Loucy (cell line): ENCODE data around the gene MLF2.

Experiments
- H2AFZ ChIP-seq: fragments of 200-600 bp; sonication (generic); 2 replicates; pipeline ENCODE4 v1.6.0; 2016; ENCODE audit warnings: antibody characterized with exemption, mild to moderate bottlenecking, low read length, moderate library complexity
- H3F3A ChIP-seq: fragments of 200-600 bp; 2 replicates; pipeline ENCODE4 v1.6.0; 2016; ENCODE audit warnings: antibody characterized with exemption, low read depth, mild to moderate bottlenecking
- H3K27me3 ChIP-seq: fragments of 200-600 bp; sonication (generic); 2 replicates; pipeline ENCODE4 v1.6.1; 2014; ENCODE audit warnings: low read length, mild to moderate bottlenecking; ENCODE audit not compliant: insufficient read depth, poor library complexity, severe bottlenecking
- H3K36me3 ChIP-seq: fragments of 200-600 bp; sonication (generic); 2 replicates; pipeline ENCODE4 v1.6.1; 2016; ENCODE audit warnings: low read length; ENCODE audit not compliant: insufficient read depth
- H3K4me1 ChIP-seq: fragments of 200-600 bp; sonication (generic); 2 replicates; pipeline ENCODE4 v1.5.1; 2014; ENCODE audit warnings: low read length, mild to moderate bottlenecking; ENCODE audit not compliant: insufficient read depth, poor library complexity, severe bottlenecking
- H3K4me2 ChIP-seq: fragments of 200-600 bp; sonication (generic); 2 replicates; pipeline ENCODE4 v1.6.0; 2014; ENCODE audit warnings: antibody characterized with exemption, low read length, low read depth, mild to moderate bottlenecking; ENCODE audit not compliant: poor library complexity, severe bottlenecking
- H3K4me3 ChIP-seq: fragments of 200-600 bp; sonication (generic); 2 replicates; pipeline ENCODE4 v1.5.1; 2014; ENCODE audit warnings: low read length, mild to moderate bottlenecking, mixed read lengths; ENCODE audit not compliant: poor library complexity, severe bottlenecking
- H3K79me2 ChIP-seq: fragments of 200-600 bp; sonication (generic); 2 replicates; pipeline ENCODE4 v1.6.1; 2014; ENCODE audit warnings: low read length; ENCODE audit not compliant: insufficient read depth
- H3K9ac ChIP-seq: fragments of 200-600 bp; sonication (generic); 2 replicates; pipeline ENCODE4 v1.6.0; 2014; ENCODE audit warnings: mild to moderate bottlenecking, low read depth, low read length, moderate library complexity; ENCODE audit not compliant: poor library complexity, severe bottlenecking
- H3K9me2 ChIP-seq: fragments of 200-600 bp; sonication (generic); replicated peaks from 2 replicates; pipeline ENCODE4 v1.6.1; 2016; ENCODE audit warnings: low read depth, low read length, mixed read lengths
- H3K9me3 ChIP-seq: fragments of 200-600 bp; sonication (generic); 2 replicates; pipeline ENCODE4 v1.6.1; 2014; ENCODE audit warnings: mild to moderate bottlenecking, antibody characterized with exemption, low read length, low read depth; ENCODE audit not compliant: insufficient read depth
- H4K20me1 ChIP-seq: fragments of 200-600 bp; sonication (generic); 2 replicates; pipeline ENCODE4 v1.6.0; 2014; ENCODE audit warnings: antibody characterized with exemption, low read length, mild to moderate bottlenecking; ENCODE audit not compliant: insufficient read depth, poor library complexity, severe bottlenecking
- EZH2phosphoT487 ChIP-seq: fragments of 200-600 bp; IDR thresholded peaks from 2 replicates; pipeline ENCODE4 v1.6.1; 2018; ENCODE audit warnings: antibody characterized with exemption, mild to moderate bottlenecking, moderate library complexity, borderline replicate concordance
- TF ChIP-seq, protein P1 (sequence below): fragments of 200-600 bp; sonication (generic); conservative IDR thresholded peaks from 2 replicates; pipeline ENCODE4 v1.5.1; 2014; ENCODE audit warnings: mild to moderate bottlenecking, antibody characterized with exemption, low read length

The MLF2 gene

DNA sequence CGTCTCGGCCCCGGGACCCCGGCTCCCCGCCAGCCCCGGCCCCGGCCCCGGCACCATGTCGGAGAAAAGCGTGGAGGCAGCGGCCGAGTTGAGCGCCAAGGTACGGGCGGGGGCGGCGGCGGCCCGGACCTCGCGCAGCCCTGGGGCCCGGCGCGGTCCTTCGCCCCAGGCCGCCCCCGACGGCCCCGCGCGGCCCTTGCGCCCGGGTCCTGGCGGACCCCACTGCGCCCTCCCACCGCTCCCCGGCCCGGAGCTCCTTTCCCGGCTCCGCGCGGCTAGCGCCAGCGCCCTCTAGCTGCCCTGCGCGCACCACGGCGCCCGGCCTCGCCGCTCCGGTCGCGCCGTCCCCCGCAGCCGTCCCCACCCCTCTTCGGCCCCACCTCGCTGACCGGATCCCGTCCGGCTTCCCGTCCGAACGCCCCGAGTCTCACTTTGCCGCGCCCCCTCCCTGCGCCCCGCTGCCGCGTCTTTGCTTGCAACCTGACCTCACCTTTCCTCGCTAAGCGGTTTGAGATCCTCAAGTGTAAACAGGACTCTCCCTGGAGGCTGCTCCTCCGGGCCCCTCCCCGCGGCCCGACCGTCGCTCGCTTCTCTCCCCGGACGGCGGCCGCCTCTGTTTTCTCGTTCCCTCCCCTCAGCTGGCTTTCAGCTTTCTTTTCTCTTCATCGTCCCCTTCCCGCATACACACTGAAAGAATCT lies 13.9 kb upstream of the MLF2 start:
- H3K4me3 ChIP-seq, result peak overlapping the region; percentile 73
- H3K4me2 ChIP-seq, result peak overlapping the region; percentile 93
- peaks cover 42% of the 10 kb centered on the region for H3K79me2 ChIP-seq
- H4K20me1 ChIP-seq, result peaks cover 19% of the 10 kb centered on the region
- H3K9me2 ChIP-seq, result no peaks in the 10 kb centered on the region
- H2AFZ ChIP-seq, result peak overlapping the region; percentile 74
- no peaks in the 10 kb centered on the region for H3K27me3 ChIP-seq
- 0 out of 2 replicates have a peak, but pooled peaks cover 5% of the 10 kb centered on the region for H3F3A ChIP-seq
- H3K36me3 ChIP-seq, result peaks cover 3% of the 10 kb centered on the region; the same call in 1 of the 2 replicates
- peak overlapping the region; percentile 72 for H3K9ac ChIP-seq
- H3K9me3 ChIP-seq, result no peaks in the 10 kb centered on the region
- H3K4me1 ChIP-seq, result peaks cover 47% of the 10 kb centered on the region
- TF ChIP-seq, protein P1, sequence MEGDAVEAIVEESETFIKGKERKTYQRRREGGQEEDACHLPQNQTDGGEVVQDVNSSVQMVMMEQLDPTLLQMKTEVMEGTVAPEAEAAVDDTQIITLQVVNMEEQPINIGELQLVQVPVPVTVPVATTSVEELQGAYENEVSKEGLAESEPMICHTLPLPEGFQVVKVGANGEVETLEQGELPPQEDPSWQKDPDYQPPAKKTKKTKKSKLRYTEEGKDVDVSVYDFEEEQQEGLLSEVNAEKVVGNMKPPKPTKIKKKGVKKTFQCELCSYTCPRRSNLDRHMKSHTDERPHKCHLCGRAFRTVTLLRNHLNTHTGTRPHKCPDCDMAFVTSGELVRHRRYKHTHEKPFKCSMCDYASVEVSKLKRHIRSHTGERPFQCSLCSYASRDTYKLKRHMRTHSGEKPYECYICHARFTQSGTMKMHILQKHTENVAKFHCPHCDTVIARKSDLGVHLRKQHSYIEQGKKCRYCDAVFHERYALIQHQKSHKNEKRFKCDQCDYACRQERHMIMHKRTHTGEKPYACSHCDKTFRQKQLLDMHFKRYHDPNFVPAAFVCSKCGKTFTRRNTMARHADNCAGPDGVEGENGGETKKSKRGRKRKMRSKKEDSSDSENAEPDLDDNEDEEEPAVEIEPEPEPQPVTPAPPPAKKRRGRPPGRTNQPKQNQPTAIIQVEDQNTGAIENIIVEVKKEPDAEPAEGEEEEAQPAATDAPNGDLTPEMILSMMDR, result peak; percentile 59
- no peak for TF ChIP-seq EZH2phosphoT487

GRCh38 chr12:6765634-6766581 lies 13.0 kb upstream of the MLF2 start, which contains the start of gene PTMS:
PTMS (plus strand) TSS chr12:6766363; CDS start chr12:6766706, 343 bp downstream.
- TF ChIP-seq EZH2phosphoT487, result no peak
- TF ChIP-seq, protein P1, result no peak
- H3K79me2 ChIP-seq, result peaks cover 42% of the 10 kb centered on the region
- 0 out of 2 replicates have a peak, but pooled peaks cover 5% of the 10 kb centered on the region for H3F3A ChIP-seq
- H3K4me3 ChIP-seq, result peak within 1 kb of the TSS; percentile 73
- H3K9me2 ChIP-seq, result no peaks in the 10 kb centered on the region
- peaks cover 47% of the 10 kb centered on the region for H3K4me1 ChIP-seq
- H3K27me3 ChIP-seq, result no peaks in the 10 kb centered on the region
- peak within 1 kb of the TSS; percentile 94 for H3K4me2 ChIP-seq
- peaks cover 3% of the 10 kb centered on the region; the same call in 1 of the 2 replicates for H3K36me3 ChIP-seq
- no peaks in the 10 kb centered on the region for H3K9me3 ChIP-seq
- peaks cover 19% of the 10 kb centered on the region for H4K20me1 ChIP-seq
- H2AFZ ChIP-seq, result peak within 1 kb of the TSS; percentile 83
- H3K9ac ChIP-seq, result peak within 1 kb of the TSS; percentile 85

GRCh38 chr12:6765048-6765633 lies 12.2 kb upstream of the MLF2 start:
- TF ChIP-seq EZH2phosphoT487, result no peak
- TF ChIP-seq, protein P1, result no peak
- Histone ChIP-seq H3K79me2 (peaks cover 42% of the 10 kb centered on the region), H3K4me1 (peaks cover 47% of the 10 kb centered on the region), H3K27me3 (no peaks in the 10 kb centered on the region), H3K4me3 (peak overlapping the region; percentile 73), H2AFZ (no peak overlapping the region), H4K20me1 (peaks cover 19% of the 10 kb centered on the region), H3K4me2 (peak overlapping the region; percentile 94), H3K36me3 (no peaks in the 10 kb centered on the region; the same call in 1 of the 2 replicates), H3F3A (0 out of 2 replicates have a peak, but pooled peaks cover 5% of the 10 kb centered on the region), H3K9ac (peak overlapping the region; percentile 85), H3K9me2 (no peaks in the 10 kb centered on the region), H3K9me3 (no peaks in the 10 kb centered on the region)
